ENCODE measurements around the gene SP3. TPM values are rescaled to one million over a fixed set of nuclear protein-coding genes. Genes with fewer than 3 reads are reported as not detected.

The SP3 gene
- polyA plus RNA-seq, 1 donor from 2014 or later = 54.4 TPM

DNA sequence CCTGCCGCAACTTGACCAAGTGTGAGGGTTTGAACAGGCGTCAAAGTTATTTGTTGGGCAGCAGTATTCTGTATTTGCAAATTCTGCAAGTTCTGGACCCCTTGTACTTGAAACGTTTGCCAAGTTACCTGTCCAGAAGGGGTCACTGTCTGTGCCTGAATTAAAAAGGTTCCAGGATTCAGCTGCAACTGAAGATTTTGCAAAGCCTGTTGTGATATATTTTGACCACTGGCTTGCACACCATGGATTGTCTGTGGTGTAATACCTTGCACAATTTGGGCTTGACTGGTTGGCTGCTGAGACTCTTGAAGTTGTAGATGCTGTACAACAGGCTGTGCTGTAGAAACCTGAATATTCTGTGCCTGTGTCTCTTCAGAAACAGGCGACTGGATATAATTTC, 10.2 kb downstream of the SP3 start:
- peak overlapping the region in 1 of 3 donors; percentile 38 for H3K27ac Mint-ChIP-seq
- peaks cover 62 to 66% (median 63%) of the 10 kb centered on the region in 3 donors for H3K4me1 Mint-ChIP-seq
- no peaks in the 10 kb centered on the region for H3K9me3 Mint-ChIP-seq
- H3K4me3 Mint-ChIP-seq = peak overlapping the region in 1 of 4 donors; percentile 28
- H3K27me3 Mint-ChIP-seq = no peaks in the 10 kb centered on the region
- peaks cover 10% of the 10 kb centered on the region for H3K36me3 Mint-ChIP-seq

DNA sequence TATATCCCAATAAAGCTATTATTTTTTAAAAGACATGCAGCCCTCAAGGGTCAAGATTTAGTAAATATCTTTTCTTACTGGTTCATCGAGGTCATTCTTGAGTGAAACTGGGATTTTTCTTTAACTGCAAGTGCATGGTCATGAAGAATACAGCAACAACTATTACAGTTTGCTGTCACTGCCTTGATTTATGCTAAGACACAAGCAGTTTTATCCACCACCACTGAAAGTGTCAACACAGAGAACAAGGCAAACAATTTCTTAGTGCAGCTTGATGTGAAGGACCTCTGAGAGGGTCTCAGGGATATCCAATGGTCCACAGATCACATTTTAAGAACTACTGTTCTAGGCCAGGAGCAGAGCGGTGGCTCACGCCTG, 12.1 kb downstream of the SP3 start:
- Mint-ChIP-seq H3K27me3 (no peaks in the 10 kb centered on the region), H3K4me3 (no peak overlapping the region), H3K27ac (no peak overlapping the region), H3K4me1 (peaks cover 57 to 65% (median 59%) of the 10 kb centered on the region in 3 donors), H3K9me3 (no peaks in the 10 kb centered on the region), H3K36me3 (peaks cover 5% of the 10 kb centered on the region)

- Mint-ChIP-seq H3K27me3 (no peaks in the 10 kb centered on the region), H3K9me3 (no peaks in the 10 kb centered on the region), H3K4me3 (peak overlapping the region in 2 of 4 donors; percentile 59 to 74), H3K36me3 (peaks cover 5% of the 10 kb centered on the region), H3K4me1 (peaks cover 60 to 68% (median 61%) of the 10 kb centered on the region in 3 donors), H3K27ac (peak overlapping the region in 1 of 3 donors; percentile 73)
Measured at GRCh38 chr2:173952267-173953046, 12.7 kb downstream of the SP3 start.

DNA sequence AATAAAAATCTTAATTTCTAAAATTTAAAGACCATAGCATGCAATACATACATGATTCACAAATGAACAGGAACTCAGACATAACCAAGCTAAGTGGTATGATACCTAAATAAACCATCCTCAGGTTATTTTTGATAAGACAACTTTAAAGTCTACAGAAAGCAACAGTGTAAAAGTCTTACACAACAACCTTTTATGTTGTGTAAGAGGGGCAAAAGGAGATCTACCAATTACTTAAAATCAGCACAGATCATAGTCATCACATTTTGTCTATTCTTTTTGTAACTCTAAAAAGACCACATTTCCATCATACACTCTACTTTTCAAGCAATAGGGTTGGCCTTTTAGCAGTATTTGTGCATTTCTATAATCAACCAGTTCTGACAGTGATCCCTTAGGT, 16.3 kb downstream of the SP3 start:
- H3K9me3 Mint-ChIP-seq = no peaks in the 10 kb centered on the region
- no peak overlapping the region for H3K4me3 Mint-ChIP-seq
- no peaks in the 10 kb centered on the region for H3K27me3 Mint-ChIP-seq
- H3K36me3 Mint-ChIP-seq = peaks cover 3% of the 10 kb centered on the region
- H3K4me1 Mint-ChIP-seq = peaks cover 40 to 64% (median 46%) of the 10 kb centered on the region in 3 donors
- H3K27ac Mint-ChIP-seq = no peak overlapping the region

DNA sequence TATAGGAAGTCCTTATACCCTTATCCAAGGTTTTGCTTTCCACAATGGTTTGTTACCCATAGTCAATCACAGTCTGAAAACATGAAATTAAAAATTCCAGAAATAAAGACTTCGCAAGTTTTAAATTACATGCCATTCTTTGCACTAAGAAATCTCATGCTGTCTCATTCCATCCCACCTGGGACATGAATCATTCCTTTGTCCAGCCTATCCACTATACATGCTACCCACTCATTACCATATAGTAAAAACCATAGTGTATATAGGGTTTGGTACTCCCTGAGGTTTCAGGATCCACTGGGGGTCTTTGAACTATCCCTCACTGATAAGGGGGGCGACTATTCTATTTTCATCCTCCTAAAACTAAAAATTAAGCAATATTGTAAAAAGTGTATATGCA, 17.0 kb downstream of the SP3 start:
- H3K36me3 Mint-ChIP-seq = peaks cover 3% of the 10 kb centered on the region
- no peaks in the 10 kb centered on the region for H3K27me3 Mint-ChIP-seq
- H3K4me1 Mint-ChIP-seq = peaks cover 46 to 67% (median 48%) of the 10 kb centered on the region in 3 donors
- no peaks in the 10 kb centered on the region for H3K9me3 Mint-ChIP-seq
- peak overlapping the region in 2 of 4 donors; percentile 4 to 6 for H3K4me3 Mint-ChIP-seq
- H3K27ac Mint-ChIP-seq = no peak overlapping the region

DNA sequence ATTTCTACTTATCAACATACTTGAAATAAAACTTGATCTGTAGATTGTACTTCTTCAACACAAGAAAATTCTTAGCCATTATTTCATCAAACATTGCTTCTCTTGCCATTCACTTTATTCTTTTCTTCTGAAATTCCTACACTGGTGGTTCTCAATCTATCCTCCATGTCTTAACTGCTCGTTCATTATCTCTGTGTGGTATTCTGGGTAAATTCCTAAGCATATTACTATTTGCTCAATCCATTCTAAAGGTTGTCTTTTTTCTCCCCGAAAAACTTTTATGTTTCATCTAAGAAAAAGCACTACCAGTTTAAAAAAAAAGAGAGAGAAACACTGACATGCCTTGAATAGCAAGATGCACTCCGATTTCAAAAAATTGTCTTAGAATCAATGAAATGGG, 18.0 kb downstream of the SP3 start:
- H3K27me3 Mint-ChIP-seq = no peaks in the 10 kb centered on the region
- H3K27ac Mint-ChIP-seq = no peak overlapping the region
- H3K4me1 Mint-ChIP-seq = peaks cover 47 to 66% (median 53%) of the 10 kb centered on the region in 3 donors
- H3K9me3 Mint-ChIP-seq = no peaks in the 10 kb centered on the region
- H3K36me3 Mint-ChIP-seq = peaks cover 5% of the 10 kb centered on the region
- H3K4me3 Mint-ChIP-seq = no peak overlapping the region

GRCh38 chr2:173943738-173944137, 21.4 kb downstream of the SP3 start:
- peaks cover 10% of the 10 kb centered on the region for H3K36me3 Mint-ChIP-seq
- no peak overlapping the region for H3K27ac Mint-ChIP-seq
- no peaks in the 10 kb centered on the region for H3K27me3 Mint-ChIP-seq
- H3K4me3 Mint-ChIP-seq = peak overlapping the region in 1 of 4 donors; percentile 35
- peaks cover 49 to 78% (median 65%) of the 10 kb centered on the region in 3 donors for H3K4me1 Mint-ChIP-seq
- no peaks in the 10 kb centered on the region for H3K9me3 Mint-ChIP-seq

GRCh38 chr2:173942861-173943523, 22.2 kb downstream of the SP3 start:
- peak overlapping the region in 2 of 4 donors; percentile 49 to 64 for H3K4me3 Mint-ChIP-seq
- peaks cover 53 to 80% (median 67%) of the 10 kb centered on the region in 3 donors for H3K4me1 Mint-ChIP-seq

DNA sequence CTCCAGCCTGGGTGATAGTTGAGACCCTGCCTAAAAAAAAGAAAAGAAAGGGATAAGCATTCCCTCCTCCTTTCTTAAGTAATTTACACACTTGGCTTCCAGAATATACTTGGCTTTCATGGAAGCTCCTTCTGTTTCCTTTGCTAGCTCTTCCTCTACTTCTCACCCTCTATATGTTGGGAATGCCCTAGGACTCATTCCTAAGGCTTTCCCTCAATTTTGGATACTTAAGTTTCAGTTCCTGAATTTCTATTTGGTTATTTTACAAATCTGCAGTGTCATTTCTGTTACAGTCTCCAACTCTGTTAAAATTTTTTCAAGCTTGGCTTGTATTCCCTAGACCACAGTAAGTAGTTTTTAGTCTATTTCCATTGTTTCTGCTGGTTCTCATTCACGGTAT, 23.6 kb downstream of the SP3 start:
- H3K27me3 Mint-ChIP-seq = no peaks in the 10 kb centered on the region
- peaks cover 10% of the 10 kb centered on the region for H3K36me3 Mint-ChIP-seq
- H3K4me3 Mint-ChIP-seq = peak overlapping the region in 3 of 4 donors; percentile 6 to 74 (median 14)
- H3K9me3 Mint-ChIP-seq = no peaks in the 10 kb centered on the region
- peak overlapping the region in 2 of 3 donors; percentile 34 to 59 for H3K27ac Mint-ChIP-seq
- peaks cover 51 to 72% (median 57%) of the 10 kb centered on the region in 3 donors for H3K4me1 Mint-ChIP-seq

More at GRCh38 chr2:173942861-173943523, 22.2 kb downstream of the SP3 start:
- H3K27me3 Mint-ChIP-seq = no peaks in the 10 kb centered on the region
- H3K9me3 Mint-ChIP-seq = no peaks in the 10 kb centered on the region
- no peak overlapping the region for H3K27ac Mint-ChIP-seq
- peaks cover 12% of the 10 kb centered on the region for H3K36me3 Mint-ChIP-seq

DNA sequence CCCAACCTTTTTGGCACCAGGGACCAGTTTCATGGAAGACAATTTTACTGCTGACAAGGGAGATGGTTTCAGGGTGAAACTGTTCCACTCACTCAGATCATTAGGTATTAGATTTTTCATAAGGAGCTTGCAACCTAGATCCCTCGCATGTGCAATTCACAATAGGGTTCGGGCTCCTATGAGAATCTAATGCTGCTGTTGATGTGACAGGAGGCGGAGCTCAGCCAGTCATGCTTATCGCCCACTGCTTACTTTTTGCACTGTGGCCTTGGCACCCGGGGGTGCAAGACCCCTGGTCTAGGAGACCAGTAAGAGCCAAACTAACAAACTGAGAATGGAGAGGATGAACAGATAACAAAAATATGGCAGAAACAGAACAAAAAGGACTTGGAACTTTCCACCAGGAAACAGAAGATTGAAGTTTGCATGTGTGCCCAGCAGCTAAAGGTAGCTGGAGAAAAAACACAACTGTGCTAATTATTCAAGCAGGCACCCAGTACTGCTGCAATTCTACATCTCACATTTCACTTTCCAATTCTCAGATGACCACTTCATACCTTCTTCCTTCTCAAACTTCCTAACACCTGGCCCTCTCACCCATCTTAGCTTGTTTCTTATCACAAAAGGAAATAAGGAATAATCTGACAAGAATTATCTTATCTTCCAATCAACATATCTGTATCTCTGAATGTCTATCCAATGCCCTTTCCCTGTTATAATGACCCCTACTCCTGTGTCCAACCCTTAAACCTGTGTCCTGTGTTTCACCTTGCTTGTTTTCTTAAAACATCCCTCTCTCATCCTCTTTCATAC, 24.8 kb downstream of the SP3 start:
- Mint-ChIP-seq H3K4me3 (peak overlapping the region in 3 of 4 donors; percentile 20 to 72 (median 34)), H3K9me3 (no peaks in the 10 kb centered on the region), H3K36me3 (peaks cover 10% of the 10 kb centered on the region), H3K27me3 (no peaks in the 10 kb centered on the region), H3K4me1 (peaks cover 47 to 62% (median 55%) of the 10 kb centered on the region in 3 donors), H3K27ac (peak overlapping the region in 2 of 3 donors; percentile 7 to 59)

DNA sequence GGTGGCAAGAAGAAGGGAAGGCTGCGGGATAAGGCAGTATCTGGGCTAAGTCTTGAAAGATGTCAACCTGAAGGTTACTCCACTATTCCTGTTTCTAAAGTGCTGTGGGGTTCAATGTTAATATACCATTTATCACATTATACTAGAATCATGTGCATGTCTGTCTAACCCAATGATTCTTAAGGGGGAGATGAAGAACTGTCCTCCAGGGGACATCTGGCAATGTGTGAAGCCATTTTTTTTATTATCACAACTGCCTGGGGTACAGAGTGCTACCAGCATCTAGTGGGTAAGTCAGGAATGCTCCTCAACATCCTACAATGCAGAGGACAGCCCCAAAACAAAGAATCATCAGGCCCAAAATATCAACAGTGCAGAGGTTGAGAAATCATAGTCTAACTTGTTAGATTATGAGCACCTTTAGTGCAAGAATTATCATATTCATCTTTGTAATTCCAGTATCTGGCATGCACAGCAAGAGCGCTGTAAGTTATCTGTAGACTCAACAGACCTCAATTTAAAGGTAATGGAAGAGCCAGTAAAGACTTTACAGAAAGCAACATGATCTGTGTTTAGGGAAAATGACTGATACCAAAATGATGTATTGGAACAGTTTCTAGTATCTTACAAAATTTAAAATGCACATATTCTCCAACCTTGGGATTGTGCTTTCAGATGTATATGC, 26.3 kb downstream of the SP3 start:
- Mint-ChIP-seq H3K4me3 (peak overlapping the region in 2 of 4 donors; percentile 24 to 70), H3K4me1 (peaks cover 49 to 59% (median 50%) of the 10 kb centered on the region in 3 donors), H3K27ac (no peak overlapping the region), H3K36me3 (peaks cover 10% of the 10 kb centered on the region), H3K9me3 (no peaks in the 10 kb centered on the region), H3K27me3 (no peaks in the 10 kb centered on the region)

DNA sequence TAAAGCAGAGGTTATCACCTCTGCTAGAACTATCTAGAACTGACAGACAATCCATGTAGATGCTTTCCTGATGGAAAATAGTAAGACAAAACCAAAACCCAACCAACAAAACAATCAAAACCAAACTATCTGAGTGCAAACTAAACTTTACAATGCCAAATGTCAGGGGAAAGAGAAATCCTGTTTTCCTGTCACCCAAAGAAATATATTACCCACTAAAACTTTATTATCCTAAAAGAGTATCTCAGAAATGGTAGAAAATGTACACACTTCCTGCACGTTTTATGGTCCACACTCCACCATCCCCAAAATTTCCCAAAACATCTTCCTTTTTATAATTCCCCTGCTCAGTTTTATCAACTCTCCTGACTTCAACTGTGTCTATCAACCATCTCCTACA, 29.9 kb downstream of the SP3 start:
- H3K4me1 Mint-ChIP-seq = peaks cover 21 to 36% (median 25%) of the 10 kb centered on the region in 3 donors
- no peaks in the 10 kb centered on the region for H3K9me3 Mint-ChIP-seq
- H3K4me3 Mint-ChIP-seq = no peak overlapping the region
- H3K27me3 Mint-ChIP-seq = no peaks in the 10 kb centered on the region
- peak overlapping the region in 1 of 3 donors; percentile 16 for H3K27ac Mint-ChIP-seq
- H3K36me3 Mint-ChIP-seq = peaks cover 8% of the 10 kb centered on the region

DNA sequence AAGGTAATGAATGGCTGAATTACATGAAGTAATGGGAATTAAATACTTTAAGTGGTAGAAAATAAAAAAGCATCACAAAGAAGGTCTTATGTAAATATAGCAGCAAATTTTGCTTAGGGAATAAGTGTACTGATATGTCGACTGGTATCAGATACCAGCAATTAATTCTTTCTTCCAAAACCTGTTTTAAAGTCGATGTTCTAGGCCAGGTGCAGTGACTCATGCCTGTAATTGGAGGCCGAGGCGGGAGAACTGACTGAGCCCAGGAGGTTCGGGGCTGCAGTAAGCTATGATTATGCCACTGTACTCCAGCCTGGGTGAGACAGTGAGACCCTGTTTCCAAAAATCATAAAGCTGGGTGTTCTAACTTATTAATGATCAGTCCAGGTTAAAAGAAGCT, 30.3 kb downstream of the SP3 start:
- Mint-ChIP-seq H3K36me3 (peaks cover 8% of the 10 kb centered on the region), H3K4me3 (no peak overlapping the region), H3K27ac (peak overlapping the region in 1 of 3 donors; percentile 16), H3K4me1 (peaks cover 18 to 33% (median 22%) of the 10 kb centered on the region in 3 donors), H3K9me3 (no peaks in the 10 kb centered on the region), H3K27me3 (no peaks in the 10 kb centered on the region)

GRCh38 chr2:173931751-173932150, 33.4 kb downstream of the SP3 start:
- H3K36me3 Mint-ChIP-seq = peaks cover 6% of the 10 kb centered on the region
- H3K4me1 Mint-ChIP-seq = peaks cover 18 to 24% (median 20%) of the 10 kb centered on the region in 3 donors
- H3K27me3 Mint-ChIP-seq = no peaks in the 10 kb centered on the region
- H3K4me3 Mint-ChIP-seq = no peak overlapping the region
- peaks cover 0 to 1% (median 0%) of the 10 kb centered on the region in 3 donors for H3K9me3 Mint-ChIP-seq
- H3K27ac Mint-ChIP-seq = peak overlapping the region in 1 of 3 donors; percentile 10

Data from IgD-negative memory B cell (primary cell).